ENCODE measurements around the gene CPNE5.

GRCh38 chr6:36722879-36723278, 116.4 kb downstream of the CPNE5 start:
- TF ChIP-seq CTCF (IDR thresholded peaks at IDR 0.05) (no peak), POLR2AphosphoS2 (conservative IDR thresholded peaks at IDR 0.05; ENCODE audit: low read length) (no peak), CHD2 (IDR thresholded peaks at IDR 0.05; ENCODE audit: low read length, partially characterized antibody) (no peak), KDM1A (IDR thresholded peaks at IDR 0.05; ENCODE audit: low read depth) (no peak), CHD4 (IDR thresholded peaks at IDR 0.05; ENCODE audit: borderline replicate concordance) (no peak), KDM5A (IDR thresholded peaks at IDR 0.05) (no peak), MAZ (IDR thresholded peaks at IDR 0.05; ENCODE audit: borderline replicate concordance, low read depth, low read length) (no peak), POLR2A (IDR thresholded peaks at IDR 0.05; ENCODE audit: low read length) (no peak), REST (IDR thresholded peaks at IDR 0.05) (no peak), RCOR1 (IDR thresholded peaks at IDR 0.05; ENCODE audit: low read depth, low read length) (no peak), NR3C1 (IDR thresholded peaks at IDR 0.05) (no peak), RAD21 (conservative IDR thresholded peaks at IDR 0.05 in 1 of 2, IDR thresholded peaks at IDR 0.05 in 1 of 2) (no peak), MAX (IDR thresholded peaks at IDR 0.05) (no peak), JUN (IDR thresholded peaks at IDR 0.05) (no peak)
